Lung (tissue), 12 donors: ENCODE measurements around the gene CLDN1. TPM values are rescaled to one million over a fixed set of nuclear protein-coding genes. Genes with fewer than 3 reads are reported as not detected.

Experiments used
- ATAC-seq: fragments of 200-7000 bp; cut with Tn5 transposase; one replicate; pipeline ENCODE4 v1.9.1; 2020; ENCODE audit warnings: moderate number of reproducible peaks; ENCODE audit not compliant: insufficient read depth, low FRiP score
- DNase-seq, 3 donors: peaks; one replicate each; pipeline ENCODE4 v3.0.0-alpha.2; 2013 to 2017
- H3K27ac ChIP-seq, 2 donors: one replicate each; pipeline ENCODE4 v1.5.1; 2013; ENCODE audit warnings: mild to moderate bottlenecking in 2 of 2, moderate library complexity in 2 of 2, control low read depth in 1 of 2, inconsistent platforms in 1 of 2, low read depth in 1 of 2, low read length in 1 of 2
- H3K27me3 ChIP-seq, 3 donors: one replicate each; pipeline ENCODE4 v1.5.1; 2013; ENCODE audit warnings: low read length in 2 of 3; ENCODE audit not compliant: control insufficient read depth in 3 of 3, insufficient read depth in 3 of 3
- H3K36me3 ChIP-seq, 4 donors: one replicate each; pipeline ENCODE4 v1.5.1; 2013; ENCODE audit warnings: low read length in 4 of 4, mild to moderate bottlenecking in 1 of 4, moderate library complexity in 1 of 4; ENCODE audit not compliant: control insufficient read depth in 4 of 4, insufficient read depth in 4 of 4
- H3K4me1 ChIP-seq, 5 donors: one replicate each; pipeline ENCODE4 v1.5.1; 2013; ENCODE audit warnings: low read length in 5 of 5, mild to moderate bottlenecking in 2 of 5, moderate library complexity in 1 of 5; ENCODE audit not compliant: control insufficient read depth in 5 of 5, insufficient read depth in 5 of 5
- H3K4me3 ChIP-seq: one replicate; pipeline ENCODE4 v1.5.1; 2013; ENCODE audit warnings: mild to moderate bottlenecking, control low read depth, moderate library complexity
- H3K9ac ChIP-seq, 2 donors: one replicate each; pipeline ENCODE4 v1.5.1; 2013; ENCODE audit warnings: low read length in 2 of 2, control low read depth in 1 of 2; ENCODE audit not compliant: insufficient read depth in 1 of 2
- H3K9me3 ChIP-seq, 4 donors: one replicate each; pipeline ENCODE4 v1.5.1; 2013; ENCODE audit warnings: low read length in 3 of 4, mild to moderate bottlenecking in 1 of 4, moderate library complexity in 1 of 4; ENCODE audit not compliant: control insufficient read depth in 4 of 4, insufficient read depth in 3 of 4
- WGBS, 2 donors: extraction: QIAGEN DNeasy Blood & Tissue Kit; methylation state at CpG; one replicate each; pipeline ENCODE4 v1.1.7; 2013; 5-methylcytosine and 5-hydroxymethylcytosine counted together
- polyA plus RNA-seq, 2 donors: library from polyadenylated mRNA; stranded (reverse); fragments of 200-250 nt; gene quantifications; one replicate each; pipeline ENCODE4 v1.2.1, GENCODE V29; 2013
- total RNA-seq, 2 donors: library from RNA; depleted of rRNA in 1 of 2; stranded (reverse); fragments of >200 nt in 1 of 2; gene quantifications; one replicate each; pipeline ENCODE4 v1.2.1, GENCODE V29; 2014 to 2021
- TF ChIP-seq, protein P1 (sequence below): IDR thresholded peaks from 2 replicates; pipeline ENCODE4 v1.5.1; 2012; ENCODE audit warnings: mild to moderate bottlenecking; ENCODE audit errors: control extremely low read depth, extremely low read depth
- donor health status: control.
- donor health status: control.
- donor health status: Bipolar disorder and iron deficiency.
- donor health status: healthy.
- donor health status: DM: yes; HTN: yes; CAD: no.

Gene CLDN1
- total and polyA plus RNA-seq, 4 donors = 7.1 to 29.8 (median 13.4) TPM

- peak in 2 of 3 donors; percentile 34 to 55 for DNase-seq
Observed at GRCh38 chr3:190345027-190345821, 23.0 kb upstream of the CLDN1 start.

DNA sequence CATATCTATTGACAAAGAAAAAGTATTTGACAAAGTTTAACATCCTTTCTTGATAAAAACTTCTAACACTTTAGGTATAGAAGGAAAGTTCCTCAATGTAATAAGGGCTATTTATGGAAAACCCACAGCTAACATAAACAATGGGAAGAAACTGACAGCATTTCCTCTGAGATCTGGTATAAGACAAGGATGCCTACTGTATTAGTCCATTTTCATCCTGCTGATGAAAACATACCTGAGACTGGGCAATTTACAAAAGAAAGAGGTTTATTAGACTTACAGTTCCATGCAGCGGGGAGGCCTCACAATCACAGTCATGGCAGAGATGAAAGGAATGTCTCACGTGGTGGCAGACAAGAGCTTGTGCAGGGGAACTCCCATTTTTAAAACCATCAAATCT, 17.8 kb upstream of the CLDN1 start:
- ATAC-seq = no peak
- H3K4me3 ChIP-seq = no peak overlapping the region
- H3K27me3 ChIP-seq = no peaks in the 10 kb centered on the region
- H3K27ac ChIP-seq = no peak overlapping the region
- peaks cover 0 to 14% (median 3%) of the 10 kb centered on the region in 5 donors for H3K4me1 ChIP-seq
- no peaks in the 10 kb centered on the region for H3K36me3 ChIP-seq
- no peak for DNase-seq
- TF ChIP-seq, protein P1, sequence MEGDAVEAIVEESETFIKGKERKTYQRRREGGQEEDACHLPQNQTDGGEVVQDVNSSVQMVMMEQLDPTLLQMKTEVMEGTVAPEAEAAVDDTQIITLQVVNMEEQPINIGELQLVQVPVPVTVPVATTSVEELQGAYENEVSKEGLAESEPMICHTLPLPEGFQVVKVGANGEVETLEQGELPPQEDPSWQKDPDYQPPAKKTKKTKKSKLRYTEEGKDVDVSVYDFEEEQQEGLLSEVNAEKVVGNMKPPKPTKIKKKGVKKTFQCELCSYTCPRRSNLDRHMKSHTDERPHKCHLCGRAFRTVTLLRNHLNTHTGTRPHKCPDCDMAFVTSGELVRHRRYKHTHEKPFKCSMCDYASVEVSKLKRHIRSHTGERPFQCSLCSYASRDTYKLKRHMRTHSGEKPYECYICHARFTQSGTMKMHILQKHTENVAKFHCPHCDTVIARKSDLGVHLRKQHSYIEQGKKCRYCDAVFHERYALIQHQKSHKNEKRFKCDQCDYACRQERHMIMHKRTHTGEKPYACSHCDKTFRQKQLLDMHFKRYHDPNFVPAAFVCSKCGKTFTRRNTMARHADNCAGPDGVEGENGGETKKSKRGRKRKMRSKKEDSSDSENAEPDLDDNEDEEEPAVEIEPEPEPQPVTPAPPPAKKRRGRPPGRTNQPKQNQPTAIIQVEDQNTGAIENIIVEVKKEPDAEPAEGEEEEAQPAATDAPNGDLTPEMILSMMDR = no peak
- no peaks in the 10 kb centered on the region for H3K9me3 ChIP-seq
- no peak overlapping the region for H3K9ac ChIP-seq
- WGBS, 2 donors = 80 to 85% methylated on average over 2 of the region's 2 CpGs

More at GRCh38 chr3:190345027-190345821, 23.0 kb upstream of the CLDN1 start:
- peaks cover 0 to 9% (median 0%) of the 10 kb centered on the region in 5 donors for H3K4me1 ChIP-seq
- H3K27ac ChIP-seq = peak overlapping the region; percentile 9 to 77
- H3K9me3 ChIP-seq = no peaks in the 10 kb centered on the region
- no peaks in the 10 kb centered on the region for H3K27me3 ChIP-seq
- 12 to 41% methylated on average over 4 of the region's 4 CpGs for WGBS, 2 donors
- TF ChIP-seq, protein P1 = no peak
- no peaks in the 10 kb centered on the region for H3K36me3 ChIP-seq
- no peak overlapping the region for H3K4me3 ChIP-seq
- H3K9ac ChIP-seq = no peak overlapping the region
- ATAC-seq = peak; percentile 73

DNA sequence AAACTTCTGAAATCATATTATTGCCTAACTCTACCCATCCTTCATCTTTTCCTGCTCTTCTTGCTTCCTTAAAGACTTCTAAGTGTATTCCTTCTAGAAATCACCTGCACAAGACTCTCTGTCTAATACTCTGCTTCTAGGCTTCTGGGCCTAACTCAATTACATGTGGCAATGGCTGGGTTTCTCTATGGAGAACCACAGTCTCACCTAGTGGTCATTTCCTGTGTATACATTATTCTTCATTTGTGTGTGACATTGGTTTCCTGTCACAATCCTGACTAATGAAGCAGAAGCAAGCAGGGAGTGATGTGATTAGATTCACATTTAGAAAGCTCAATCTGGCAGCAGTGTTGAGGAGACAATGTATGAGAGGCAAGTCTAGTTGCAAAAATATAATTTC, 16.9 kb upstream of the CLDN1 start:
- TF ChIP-seq, protein P1 = no peak
- Histone ChIP-seq H3K9ac (no peak overlapping the region), H3K27me3 (no peaks in the 10 kb centered on the region), H3K4me1 (peaks cover 0 to 12% (median 1%) of the 10 kb centered on the region in 5 donors), H3K9me3 (no peaks in the 10 kb centered on the region), H3K27ac (no peak overlapping the region), H3K4me3 (no peak overlapping the region), H3K36me3 (no peaks in the 10 kb centered on the region)
- DNase-seq (peak in 1 of 3 donors; percentile 41), ATAC-seq (peak; percentile 15)
